ENCODE results near the gene SPRY4. TPM values are rescaled to one million over a fixed set of nuclear protein-coding genes. Genes with fewer than 3 reads are reported as not detected.
"Not testable (repeated sequence)": the region's sequence is repeated elsewhere in the genome, so short reads cannot be mapped to it uniquely, and the experiment has no call there.

SPRY4 gene
- total and polyA plus RNA-seq, 10 donors = 0.76 to 33.5 (median 15.8) TPM

- WGBS, 5 donors = 70 to 87% (median 78%) methylated on average over 4 of the region's 4 CpGs
- intact Hi-C loops (cut with DNase I; ENCODE audit: low total_unique reads) = no loop called here
Measured at GRCh38 chr5:142343531-142343930, 18.7 kb upstream of the SPRY4 start.

GRCh38 chr5:142342128-142342981 is 17.5 kb upstream of the SPRY4 start:
- Histone ChIP-seq H3K9me3 (peaks cover 4 to 40% (median 28%) of the 10 kb centered on the region in 8 donors), H3K4me1 (peaks cover 0 to 15% (median 1%) of the 10 kb centered on the region in 6 donors), H3K27me3 (replicated peaks in 1 of 7) (peaks cover 0 to 18% (median 0%) of the 10 kb centered on the region in 7 donors), H3K36me3 (no peaks in the 10 kb centered on the region), H3K27ac (peak overlapping the region in 4 of 8 donors; percentile 14 to 63 (median 50)), H3K4me3 (no peak overlapping the region)
- TF ChIP-seq CTCF (IDR thresholded peaks at IDR 0.05 in 8 of 11, conservative IDR thresholded peaks at IDR 0.05 in 3 of 11) (no peak), POLR2AphosphoS5 (IDR thresholded peaks at IDR 0.05) (peak; percentile 22 to 71 (median 43))
- intact Hi-C loops (cut with DNase I; ENCODE audit: low total_unique reads) = no loop called here
- 61 to 76% (median 67%) methylated on average over 15 to 16 of the region's 16 CpGs for WGBS, 5 donors
- DNase-seq = no peak

More at GRCh38 chr5:142343531-142343930, 18.7 kb upstream of the SPRY4 start:
- no peaks in the 10 kb centered on the region for H3K36me3 ChIP-seq
- no peak overlapping the region for H3K27ac ChIP-seq
- no peak overlapping the region for H3K4me3 ChIP-seq
- TF ChIP-seq CTCF (IDR thresholded peaks at IDR 0.05 in 8 of 11, conservative IDR thresholded peaks at IDR 0.05 in 3 of 11) = no peak
- TF ChIP-seq POLR2AphosphoS5 (IDR thresholded peaks at IDR 0.05) = no peak
- TF ChIP-seq POLR2A (IDR thresholded peaks at IDR 0.05) = no peak
- peaks cover 0 to 15% (median 1%) of the 10 kb centered on the region in 6 donors for H3K4me1 ChIP-seq
- peaks cover 4 to 40% (median 28%) of the 10 kb centered on the region in 8 donors for H3K9me3 ChIP-seq
- no peak for DNase-seq
- peaks cover 0 to 15% (median 0%) of the 10 kb centered on the region in 7 donors for H3K27me3 ChIP-seq (replicated peaks in 1 of 7)

- no peak for DNase-seq
- no peak overlapping the region for H3K4me3 ChIP-seq
- H3K27ac ChIP-seq = no peak overlapping the region
- TF ChIP-seq CTCF (IDR thresholded peaks at IDR 0.05 in 8 of 11, conservative IDR thresholded peaks at IDR 0.05 in 3 of 11) (no peak), POLR2A (IDR thresholded peaks at IDR 0.05) (no peak)
- peaks cover 0 to 24% (median 0%) of the 10 kb centered on the region in 7 donors for H3K27me3 ChIP-seq (replicated peaks in 1 of 7)
- H3K4me1 ChIP-seq = peaks cover 0 to 15% (median 1%) of the 10 kb centered on the region in 6 donors
- 87 to 95% (median 89%) methylated on average over 3 of the region's 3 CpGs for WGBS, 5 donors
- no peaks in the 10 kb centered on the region for H3K36me3 ChIP-seq
- H3K9me3 ChIP-seq = peaks cover 0 to 22% (median 14%) of the 10 kb centered on the region in 8 donors
- intact Hi-C loops (cut with DNase I; ENCODE audit: low total_unique reads) = no loop called here
Measured at GRCh38 chr5:142339781-142340180, 15.0 kb upstream of the SPRY4 start.

- intact Hi-C loops (cut with DNase I; ENCODE audit: low total_unique reads) = no loop called here
- no peaks in the 10 kb centered on the region for H3K36me3 ChIP-seq
- DNase-seq = no peak
- no peak for TF ChIP-seq POLR2A (IDR thresholded peaks at IDR 0.05)
- TF ChIP-seq POLR2AphosphoS5 (IDR thresholded peaks at IDR 0.05) = no peak
- no peak for TF ChIP-seq CTCF (IDR thresholded peaks at IDR 0.05 in 8 of 11, conservative IDR thresholded peaks at IDR 0.05 in 3 of 11)
- no peak overlapping the region for H3K27ac ChIP-seq
- H3K27me3 ChIP-seq (replicated peaks in 1 of 7) = peaks cover 0 to 19% (median 0%) of the 10 kb centered on the region in 7 donors
- no peaks in the 10 kb centered on the region for H3K9me3 ChIP-seq
- H3K4me1 ChIP-seq = no peaks in the 10 kb centered on the region
- H3K4me3 ChIP-seq = no peak overlapping the region
Measured at GRCh38 chr5:142334538-142334937, 9.7 kb upstream of the SPRY4 start.

- H3K36me3 ChIP-seq; DNase-seq; H3K9me3 ChIP-seq; H3K4me1 ChIP-seq; H3K4me3 ChIP-seq; intact Hi-C loops (cut with DNase I; ENCODE audit: low total_unique reads); H3K27ac ChIP-seq: not testable (repeated sequence)
- 95 to 100% (median 98%) methylated on average over 2 of the region's 2 CpGs for WGBS, 5 donors
- peaks cover 0 to 23% (median 0%) of the 10 kb centered on the region in 7 donors for H3K27me3 ChIP-seq (replicated peaks in 1 of 7)
Measured at GRCh38 chr5:142333749-142334148, 8.9 kb upstream of the SPRY4 start.
